Measurements from ENCODE around the gene C3orf20.

DNA sequence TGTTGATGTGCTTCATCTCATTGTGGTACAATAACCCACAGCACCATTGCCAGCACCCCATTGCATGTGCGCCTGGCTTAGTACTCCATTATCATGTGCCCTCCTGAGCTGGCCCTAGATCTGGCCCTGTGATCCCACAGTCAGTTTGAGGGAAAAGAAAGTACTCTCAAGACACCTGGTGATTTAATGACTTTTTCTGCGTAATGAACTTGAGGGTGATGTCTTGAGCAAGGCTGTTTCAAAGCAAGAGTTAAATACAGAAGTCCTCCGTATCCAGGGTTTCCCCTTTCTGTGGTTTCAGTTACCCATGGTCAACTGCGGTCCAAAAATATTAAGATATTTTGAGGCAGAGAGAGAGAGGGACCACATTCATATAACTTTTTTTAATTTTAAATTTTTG, 16.3 kb downstream of the C3orf20 start:
- no peak for TF ChIP-seq POLR2A (IDR thresholded peaks at IDR 0.05)
- TF ChIP-seq, protein P1, sequence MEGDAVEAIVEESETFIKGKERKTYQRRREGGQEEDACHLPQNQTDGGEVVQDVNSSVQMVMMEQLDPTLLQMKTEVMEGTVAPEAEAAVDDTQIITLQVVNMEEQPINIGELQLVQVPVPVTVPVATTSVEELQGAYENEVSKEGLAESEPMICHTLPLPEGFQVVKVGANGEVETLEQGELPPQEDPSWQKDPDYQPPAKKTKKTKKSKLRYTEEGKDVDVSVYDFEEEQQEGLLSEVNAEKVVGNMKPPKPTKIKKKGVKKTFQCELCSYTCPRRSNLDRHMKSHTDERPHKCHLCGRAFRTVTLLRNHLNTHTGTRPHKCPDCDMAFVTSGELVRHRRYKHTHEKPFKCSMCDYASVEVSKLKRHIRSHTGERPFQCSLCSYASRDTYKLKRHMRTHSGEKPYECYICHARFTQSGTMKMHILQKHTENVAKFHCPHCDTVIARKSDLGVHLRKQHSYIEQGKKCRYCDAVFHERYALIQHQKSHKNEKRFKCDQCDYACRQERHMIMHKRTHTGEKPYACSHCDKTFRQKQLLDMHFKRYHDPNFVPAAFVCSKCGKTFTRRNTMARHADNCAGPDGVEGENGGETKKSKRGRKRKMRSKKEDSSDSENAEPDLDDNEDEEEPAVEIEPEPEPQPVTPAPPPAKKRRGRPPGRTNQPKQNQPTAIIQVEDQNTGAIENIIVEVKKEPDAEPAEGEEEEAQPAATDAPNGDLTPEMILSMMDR (IDR thresholded peaks at IDR 0.05): no peak
